ENCODE results near the gene GABBR2.

GABBR2 gene

DNA sequence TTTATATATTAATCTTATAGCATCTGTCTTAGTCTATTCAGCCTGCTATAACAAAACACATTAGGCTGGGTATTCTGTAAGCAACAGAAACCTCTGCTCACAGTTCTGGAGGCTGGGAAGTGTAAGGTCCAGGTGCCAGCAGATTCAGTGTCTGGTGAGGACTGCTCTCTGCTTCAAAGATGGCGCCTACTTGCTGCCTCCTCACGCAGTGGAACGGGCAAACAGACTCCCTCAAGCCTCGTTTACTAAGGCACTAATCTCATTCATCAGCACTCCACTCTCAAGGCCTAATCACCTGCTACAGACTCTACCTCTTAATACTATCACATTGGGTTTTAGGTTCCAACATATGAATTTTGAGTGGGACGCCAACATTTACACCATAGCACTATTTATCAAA is 448.1 kb downstream of the GABBR2 start:
- DNase-seq (ENCODE audit: low read depth in 2 of 2) = no peak

DNA sequence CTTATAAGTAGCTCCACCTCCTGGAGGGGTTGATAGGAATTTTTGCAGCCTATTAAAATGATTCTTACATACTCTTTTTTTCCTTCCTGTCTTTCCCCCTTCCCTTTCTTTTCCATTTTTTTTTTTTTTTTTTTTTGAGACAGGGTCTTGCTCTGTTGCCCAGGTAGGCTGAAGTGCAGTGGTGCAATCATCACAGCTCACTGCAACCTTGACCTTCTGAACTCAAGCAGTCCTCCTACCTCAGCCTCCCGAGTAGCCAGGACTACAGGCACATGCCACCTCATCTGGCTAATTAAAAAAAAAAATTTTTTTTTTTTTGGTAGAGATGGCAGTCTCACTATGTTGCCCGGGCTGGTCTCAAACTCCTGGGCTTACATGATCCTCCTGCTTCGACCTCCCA is 448.9 kb downstream of the GABBR2 start:
- DNase-seq (ENCODE audit: low read depth in 2 of 2) = no peak

DNA sequence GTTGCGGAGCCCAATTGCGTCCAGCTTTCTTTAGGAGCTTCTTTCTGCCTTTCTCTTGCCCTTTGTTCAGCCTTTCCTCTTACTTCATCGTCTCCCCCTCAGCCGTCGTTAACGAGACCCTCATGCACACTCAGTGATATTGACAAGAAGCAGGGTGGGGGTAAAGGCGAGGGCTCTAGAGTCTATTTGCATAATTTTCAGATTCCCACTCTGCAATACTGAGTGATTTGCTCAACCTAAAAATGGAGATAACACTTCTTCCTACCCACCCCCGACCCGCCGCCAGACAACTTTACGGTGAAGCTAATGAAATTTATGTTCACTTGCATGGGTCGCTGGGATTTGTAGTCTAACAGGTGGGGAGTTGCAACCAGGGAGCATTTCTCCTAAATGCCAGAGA is 452.0 kb downstream of the GABBR2 start:
- DNase-seq (ENCODE audit: low read depth in 2 of 2) = peak; percentile 13 to 18

DNA sequence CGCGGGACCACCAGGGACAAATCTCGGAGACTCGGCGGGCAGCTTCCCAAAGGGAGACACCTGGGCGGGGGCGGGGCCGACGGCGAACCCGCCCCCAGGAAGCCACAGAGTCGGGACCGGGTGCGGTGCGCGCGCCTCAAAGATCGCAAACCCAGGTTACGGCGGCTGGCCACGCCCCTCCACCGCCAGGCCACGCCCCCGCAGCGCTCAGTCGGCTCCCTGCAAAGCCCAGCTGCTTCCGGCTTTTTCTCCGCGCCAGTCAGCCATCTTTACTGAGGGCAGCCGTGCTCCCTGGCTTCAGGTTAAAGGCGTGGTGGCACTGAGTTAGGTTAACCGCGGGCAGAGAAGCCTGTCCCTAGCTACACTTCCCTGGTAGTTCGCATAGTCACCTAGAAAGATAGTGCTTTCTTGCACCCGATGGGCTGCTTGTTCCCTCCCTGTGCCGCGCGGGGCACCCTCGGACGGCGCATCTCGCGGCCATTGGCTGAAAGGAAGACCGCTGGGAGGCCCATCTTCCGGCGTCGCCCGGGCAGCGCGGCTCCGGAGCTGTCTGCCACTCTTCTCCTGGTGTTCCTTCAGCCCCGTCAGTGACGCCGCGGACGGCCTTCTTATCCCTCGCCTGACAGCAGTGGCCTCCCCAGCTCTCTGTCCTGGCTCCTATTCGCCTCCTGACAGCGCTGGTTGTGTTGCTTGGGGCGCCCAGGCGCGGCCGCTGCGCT is 453.0 kb downstream of the GABBR2 start, which contains the start of gene TBC1D2:
TSS of gene TBC1D2 (minus strand) at position 72 of the 719 bp plus-strand sequence. CDS start 108 bp downstream, outside the sequence.
- DNase-seq (ENCODE audit: low read depth in 2 of 2) = peak; percentile 98

DNA sequence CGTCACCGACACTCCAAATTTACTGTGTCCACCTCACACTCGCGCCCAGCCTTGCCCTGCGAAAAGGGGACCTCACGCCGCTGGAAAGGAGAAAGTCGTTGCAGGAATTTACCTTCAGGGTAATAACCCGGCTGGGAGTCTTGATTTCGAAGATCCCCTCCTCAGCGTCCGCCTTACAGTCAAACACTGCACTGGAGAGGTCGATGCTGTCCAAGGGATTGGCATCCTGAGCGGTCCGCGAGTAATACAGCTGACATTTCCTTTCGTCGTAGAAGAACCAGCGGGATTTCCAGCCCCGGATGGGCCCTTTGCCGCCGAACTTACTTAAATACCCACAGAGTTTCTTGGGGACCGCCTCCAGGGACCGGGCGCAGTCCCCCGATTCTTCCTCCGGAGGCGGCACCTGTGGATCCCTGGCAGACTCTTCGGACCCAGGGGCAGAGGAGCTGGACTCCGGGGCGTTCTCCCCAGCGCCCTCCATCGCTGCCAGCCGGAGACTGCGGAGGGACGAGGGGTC is 453.6 kb downstream of the GABBR2 start:
- no peak for DNase-seq (ENCODE audit: low read depth in 2 of 2)

DNA sequence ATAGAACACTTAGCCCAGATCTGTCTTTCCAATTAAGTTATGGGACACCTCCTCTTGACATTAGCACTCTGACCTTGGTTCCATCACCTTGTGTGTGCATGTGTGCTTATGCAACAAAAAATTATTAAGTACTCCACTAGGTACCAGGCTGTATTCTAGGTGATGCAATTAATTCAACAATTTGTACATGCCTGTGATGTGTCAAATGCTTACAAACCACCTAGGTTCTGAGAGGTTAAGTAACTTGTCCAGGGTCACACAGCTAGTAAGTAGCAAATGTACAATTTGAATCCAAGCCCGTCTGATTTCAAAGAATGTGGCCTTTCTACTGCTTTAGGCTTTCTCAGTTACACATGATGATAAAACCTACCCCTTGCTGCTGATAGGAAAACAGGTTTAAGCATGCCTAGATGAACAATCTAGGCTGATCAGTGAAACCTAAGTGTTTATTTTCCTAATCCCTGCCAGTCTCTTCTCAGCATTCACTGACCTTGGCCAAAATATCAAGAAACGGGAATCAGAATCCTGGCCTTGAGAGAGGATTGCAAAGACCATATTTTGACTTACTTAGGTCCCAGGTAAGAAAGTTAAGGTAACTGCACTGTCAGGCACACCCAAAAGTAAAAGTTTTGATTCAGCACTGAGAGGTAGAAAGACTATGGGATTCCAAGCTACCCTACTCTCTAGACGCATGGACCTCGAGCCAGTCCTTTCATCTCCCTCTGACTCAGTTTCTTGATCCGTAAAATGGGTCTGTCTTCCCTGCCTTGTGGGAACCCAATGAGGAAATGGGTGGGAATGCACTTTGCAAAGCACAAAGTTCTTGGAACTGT is 454.3 kb downstream of the GABBR2 start:
- no peak for DNase-seq (ENCODE audit: low read depth in 2 of 2)

DNA sequence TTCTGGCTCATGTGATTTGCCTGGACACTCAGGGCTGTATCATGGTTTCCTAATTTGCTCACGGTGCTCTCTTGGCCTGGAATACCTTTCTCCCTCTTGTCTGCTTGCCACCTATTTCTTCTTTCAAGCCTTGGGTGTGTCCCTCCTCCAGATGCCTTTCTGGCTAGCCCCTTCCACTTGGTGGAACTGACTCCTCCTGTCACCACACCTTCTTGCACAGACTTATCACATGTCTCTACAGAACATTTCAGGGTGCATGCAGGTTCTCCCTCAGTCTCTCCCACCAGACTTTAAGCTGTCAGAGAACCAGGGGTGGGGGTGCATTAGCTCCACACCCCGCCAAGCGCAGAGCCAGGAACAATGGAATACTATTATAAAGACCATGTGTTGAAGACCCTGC is 455.2 kb downstream of the GABBR2 start:
- no peak for DNase-seq (ENCODE audit: low read depth in 2 of 2)

DNA sequence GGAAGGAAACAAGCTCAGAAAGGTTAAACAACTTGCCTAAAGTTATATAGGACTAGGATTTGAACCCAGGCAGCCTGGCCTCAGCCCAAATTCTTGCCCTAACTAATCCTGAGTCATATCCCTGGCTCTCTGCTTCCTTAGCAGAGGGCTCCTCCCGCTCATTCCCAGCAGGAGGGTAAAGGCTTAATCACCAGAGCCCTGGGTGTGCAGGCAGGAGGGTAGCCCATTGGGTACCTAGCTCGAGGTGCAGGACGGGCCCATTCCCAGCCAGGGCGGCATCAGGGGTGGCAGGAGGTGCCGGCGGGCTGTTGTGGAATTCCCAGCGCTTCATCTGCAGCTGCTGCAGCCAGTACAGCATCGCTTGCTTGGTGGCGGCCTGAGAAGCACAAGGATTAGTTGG is 457.2 kb downstream of the GABBR2 start:
- no peak for DNase-seq (ENCODE audit: low read depth in 2 of 2)

DNA sequence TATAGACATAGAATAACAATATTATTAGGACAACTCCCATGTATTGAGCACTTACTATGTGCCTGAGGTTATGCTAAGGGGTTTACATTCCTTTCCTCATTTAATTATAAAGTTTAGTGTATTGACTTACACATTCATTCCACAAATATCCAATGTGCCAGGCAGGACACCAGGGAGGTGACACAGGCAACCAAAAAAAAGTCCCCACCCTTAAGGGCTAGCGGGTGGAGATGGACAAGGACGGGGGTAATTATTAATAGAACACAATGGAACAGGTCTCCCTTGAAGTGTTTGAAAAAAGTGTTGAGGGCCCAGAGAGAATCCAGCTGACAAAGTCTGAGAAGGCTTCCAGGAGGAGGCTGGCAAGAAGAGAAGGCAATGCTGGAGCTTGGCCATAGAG is 459.0 kb downstream of the GABBR2 start:
- DNase-seq (ENCODE audit: low read depth in 2 of 2) = no peak

DNA sequence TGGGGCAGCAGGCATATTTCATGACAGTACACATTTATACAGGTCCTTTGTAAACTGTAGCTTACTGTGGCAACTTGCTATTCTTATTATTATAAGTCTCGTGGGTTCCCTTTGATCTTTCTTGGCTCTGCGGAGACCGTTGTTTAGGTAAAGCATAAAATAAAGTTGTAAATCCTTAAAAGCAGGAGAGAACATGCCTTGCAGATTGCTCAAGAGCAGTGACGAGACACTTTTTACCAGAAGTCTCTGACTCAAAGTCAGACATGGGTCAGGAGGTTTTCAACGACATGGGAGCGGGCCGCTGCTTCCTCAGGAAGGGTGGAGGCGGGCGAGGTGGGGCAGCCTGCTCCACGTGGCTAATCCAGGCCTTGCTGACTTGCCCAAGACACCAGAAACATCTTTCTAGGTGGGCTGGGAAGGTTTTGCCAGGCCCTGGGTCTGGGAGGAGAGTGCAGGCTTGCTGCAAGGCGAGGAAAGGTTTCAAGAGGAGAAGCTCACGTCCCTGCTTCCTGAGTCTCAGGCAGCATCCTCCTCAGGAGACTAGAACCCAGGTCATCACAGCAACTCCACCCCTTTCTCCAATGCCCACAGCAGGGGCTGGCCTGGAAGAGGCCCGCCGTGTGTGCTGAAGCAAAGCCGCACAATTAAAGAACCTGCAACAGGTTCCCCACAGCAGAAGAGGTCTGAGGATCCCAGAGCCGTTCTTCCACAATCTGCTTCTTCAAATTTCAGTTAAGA is 459.8 kb downstream of the GABBR2 start:
- DNase-seq (ENCODE audit: low read depth in 2 of 2) = no peak

DNA sequence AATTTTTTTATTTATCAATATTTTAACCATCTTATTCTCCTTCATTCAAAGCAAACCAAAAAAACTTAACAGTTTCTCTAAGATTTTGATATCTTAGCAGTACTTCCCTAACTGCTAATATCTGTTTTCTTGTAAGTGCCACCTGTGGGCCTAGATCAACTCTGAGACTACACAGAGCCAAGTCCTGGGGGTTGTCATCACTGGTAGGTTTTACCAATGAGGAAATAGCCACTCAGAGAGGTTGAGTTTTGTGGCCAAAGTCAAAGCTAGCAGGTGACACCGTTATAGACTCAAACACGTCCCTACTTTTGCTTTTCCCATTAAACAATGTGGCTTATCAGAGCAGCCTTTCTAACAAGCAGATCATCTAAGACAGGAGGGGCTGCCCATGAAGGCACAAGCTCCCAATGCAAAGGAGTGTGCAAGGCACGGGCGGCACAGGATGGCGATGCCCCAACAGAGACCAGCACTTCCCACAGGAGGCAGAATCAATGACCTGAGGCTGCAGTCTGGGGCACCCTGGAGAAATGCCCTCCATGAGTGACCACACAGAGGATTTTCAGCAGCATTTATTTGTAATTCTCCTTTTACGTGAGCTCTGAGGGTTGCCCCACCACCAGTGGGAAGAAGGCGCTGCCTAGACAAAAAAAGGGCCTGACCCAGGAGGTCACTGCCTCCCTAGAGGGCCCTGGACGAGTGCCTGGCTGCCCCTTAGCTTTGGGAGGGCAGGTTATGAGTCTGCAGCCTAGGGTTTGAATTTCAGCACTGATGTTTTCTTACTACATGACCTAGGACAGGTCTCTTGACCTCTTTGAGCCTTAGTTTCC is 460.7 kb downstream of the GABBR2 start:
- DNase-seq (ENCODE audit: low read depth in 2 of 2) = no peak

DNA sequence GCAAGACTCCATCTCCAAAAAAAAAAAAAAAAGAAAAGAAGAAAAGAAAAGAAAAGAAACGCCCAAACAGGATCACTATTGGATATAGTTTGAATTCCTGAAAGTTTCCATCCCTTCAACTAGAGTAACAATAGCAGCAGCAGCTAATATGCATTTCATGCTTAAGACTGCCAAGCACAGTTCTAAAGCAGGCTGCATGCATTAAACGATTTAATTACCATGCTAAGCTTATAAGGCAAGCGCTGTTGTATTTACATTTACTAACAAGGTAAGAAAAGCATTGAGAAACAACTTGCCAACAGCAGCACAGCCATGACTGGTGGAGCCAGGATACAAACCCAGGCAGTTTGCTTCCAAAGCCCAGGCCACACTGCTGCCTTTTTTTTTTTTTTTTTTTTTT is 466.3 kb downstream of the GABBR2 start:
- DNase-seq (ENCODE audit: low read depth in 2 of 2) = no peak

DNA sequence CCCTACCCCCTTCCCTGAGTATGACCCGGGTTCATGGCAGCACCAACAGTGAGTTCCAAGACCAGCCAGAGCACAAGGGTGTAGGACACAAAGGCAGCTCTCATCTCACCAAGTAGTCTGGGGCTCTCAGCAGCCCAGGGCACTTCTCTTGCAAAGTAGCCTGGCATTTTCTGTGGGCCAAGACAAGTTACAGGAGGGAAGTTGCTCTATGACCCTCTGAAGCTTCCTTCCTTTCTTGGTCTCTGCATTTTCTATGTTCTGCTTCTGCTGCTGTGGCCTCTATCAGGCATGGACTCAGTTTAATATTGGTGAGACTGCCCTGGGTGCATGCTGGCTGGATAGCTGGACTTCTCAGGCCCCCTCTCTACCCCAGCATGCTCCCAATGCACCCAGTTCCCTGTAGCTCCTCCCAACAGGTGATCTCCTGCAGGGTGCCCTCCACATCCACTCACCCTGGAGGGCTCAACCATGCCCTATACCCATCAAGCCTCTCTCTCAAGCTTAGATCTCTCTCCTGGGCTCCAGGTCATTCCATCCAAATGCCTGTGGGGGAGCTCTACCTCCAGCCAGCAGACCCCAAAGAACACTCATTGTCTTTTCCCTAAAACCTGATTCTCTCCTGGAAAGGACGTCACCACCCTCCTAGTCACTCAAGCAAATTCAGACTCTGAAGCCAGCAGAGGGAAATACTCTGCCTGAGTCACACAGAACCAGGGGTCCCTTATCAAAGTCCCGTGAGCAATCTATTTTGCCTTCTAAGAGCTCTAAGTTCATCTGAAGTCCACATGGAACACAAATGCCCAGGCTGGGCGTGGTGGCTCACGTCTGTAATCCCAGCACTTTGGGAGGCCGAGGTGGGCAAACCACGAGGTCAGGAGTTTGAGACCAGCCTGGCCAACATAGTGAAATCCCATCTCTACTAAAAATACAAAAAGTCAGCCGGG is 467.1 kb downstream of the GABBR2 start:
- DNase-seq (ENCODE audit: low read depth in 2 of 2) = no peak

DNA sequence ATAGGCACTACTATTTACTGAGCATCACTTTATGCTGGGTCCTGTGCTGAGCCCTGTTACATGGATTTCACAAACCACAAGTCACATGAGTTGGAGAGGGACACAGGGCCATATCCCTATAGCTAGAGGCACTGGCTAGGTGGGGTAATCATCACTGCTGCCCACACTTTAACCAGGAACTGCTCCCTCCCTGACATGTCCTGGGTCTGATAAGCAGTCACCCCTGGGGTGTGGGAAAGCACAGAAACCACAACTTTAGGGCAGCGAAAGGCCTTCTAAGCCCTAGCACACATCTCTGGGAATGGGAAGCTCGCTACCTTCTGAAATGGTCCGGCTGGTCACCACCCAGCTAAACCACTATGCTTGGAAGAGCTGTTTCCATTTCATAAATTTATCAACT is 468.3 kb downstream of the GABBR2 start:
- no peak for DNase-seq (ENCODE audit: low read depth in 2 of 2)

All from stimulated activated CD4-positive, alpha-beta T cell treated with anti-CD3 and anti-CD28 coated beads, Interleukin-1b, Interleukin-23, amount 100 ng/mL, for 4 hours (primary cell).